ENCODE measurements around the gene ACSM4. TPM values are rescaled to one million over a fixed set of nuclear protein-coding genes. Genes with fewer than 3 reads are reported as not detected.
A peak's percentile ranks its signal among the peaks of the same experiment; 100 is the strongest.

ACSM4 gene
- total RNA-seq, 2 experiments from 2014 or later: not detected

- no TSS peak for BruUV-seq (replicated peaks)
- ChIA-PET CTCF (ENCODE audit: unreplicated experiment) (no interaction called here), POLR2A (no interaction called here)
- Histone ChIP-seq H3K9me3 (ENCODE audit: low read length) (no peaks in the 10 kb centered on the region), H3K4me2 (ENCODE audit: low read length) (no peak overlapping the region), H3K27ac (ENCODE audit: low read depth, low read length, poor library complexity, severe bottlenecking) (no peak overlapping the region), H4K20me1 (ENCODE audit: insufficient read depth, low read length) (no peaks in the 10 kb centered on the region), H3K36me3 (ENCODE audit: insufficient read depth, low read length) (no peaks in the 10 kb centered on the region), H3K79me2 (ENCODE audit: insufficient read depth, low read depth, low read length) (no peaks in the 10 kb centered on the region), H3K9me2 (ENCODE audit: insufficient read depth, low read length) (no peaks in the 10 kb centered on the region), H2AFZ (ENCODE audit: low read length) (no peak overlapping the region), H3K4me3 (ENCODE audit: low read depth, low read length, poor library complexity, severe bottlenecking) (no peak overlapping the region), H3K4me1 (ENCODE audit: insufficient read depth, low read length, poor library complexity, severe bottlenecking) (no peaks in the 10 kb centered on the region)
- no peak for DNase-seq (ENCODE audit: low spot score)
- TF ChIP-seq CTCF (conservative IDR thresholded peaks at IDR 0.05; ENCODE audit: low read length): no peak
- no peak for TF ChIP-seq EZH2phosphoT487 (IDR thresholded peaks at IDR 0.05; ENCODE audit: borderline replicate concordance, low read depth, low read length)
- intact Hi-C loops (cut with micrococcal nuclease; ENCODE audit: unreplicated experiment): no loop called here
Measured at GRCh38 chr12:7304456-7304855, 584 bp downstream of the ACSM4 start.

GRCh38 chr12:7310070-7310469 lies 6.2 kb downstream of the ACSM4 start:
- no peaks in the 10 kb centered on the region for H3K36me3 ChIP-seq (ENCODE audit: insufficient read depth, low read length)
- no peaks in the 10 kb centered on the region for H3K9me2 ChIP-seq (ENCODE audit: insufficient read depth, low read length)
- no TSS peak for BruUV-seq (replicated peaks)
- H3K9me3 ChIP-seq (ENCODE audit: low read length): no peaks in the 10 kb centered on the region
- ChIA-PET CTCF (ENCODE audit: unreplicated experiment) (no interaction called here), POLR2A (no interaction called here)
- no peak overlapping the region for H3K4me3 ChIP-seq (ENCODE audit: low read depth, low read length, poor library complexity, severe bottlenecking)
- TF ChIP-seq CTCF (conservative IDR thresholded peaks at IDR 0.05; ENCODE audit: low read length) (no peak), EZH2phosphoT487 (IDR thresholded peaks at IDR 0.05; ENCODE audit: borderline replicate concordance, low read depth, low read length) (no peak)
- no peaks in the 10 kb centered on the region for H4K20me1 ChIP-seq (ENCODE audit: insufficient read depth, low read length)
- intact Hi-C loops (cut with micrococcal nuclease; ENCODE audit: unreplicated experiment): no loop called here
- no peak overlapping the region for H3K4me2 ChIP-seq (ENCODE audit: low read length)
- no peaks in the 10 kb centered on the region for H3K4me1 ChIP-seq (ENCODE audit: insufficient read depth, low read length, poor library complexity, severe bottlenecking)
- no peak overlapping the region for H3K27ac ChIP-seq (ENCODE audit: low read depth, low read length, poor library complexity, severe bottlenecking)
- no peak for DNase-seq (ENCODE audit: low spot score)
- H3K79me2 ChIP-seq (ENCODE audit: insufficient read depth, low read depth, low read length): no peaks in the 10 kb centered on the region
- H2AFZ ChIP-seq (ENCODE audit: low read length): no peak overlapping the region

GRCh38 chr12:7319930-7320329 lies 16.1 kb downstream of the ACSM4 start:
- TF ChIP-seq CTCF (conservative IDR thresholded peaks at IDR 0.05; ENCODE audit: low read length) (peak; percentile 56), EZH2phosphoT487 (IDR thresholded peaks at IDR 0.05; ENCODE audit: borderline replicate concordance, low read depth, low read length) (no peak)
- BruUV-seq (replicated peaks): no TSS peak

More at GRCh38 chr12:7319930-7320329, 16.1 kb downstream of the ACSM4 start:
- no peaks in the 10 kb centered on the region for H3K36me3 ChIP-seq (ENCODE audit: insufficient read depth, low read length)
- ChIA-PET POLR2A (interaction anchor here (0.6 to 0.8 kb wide), 2 partner anchors 28 to 434 kb away, joined by 3 to 7 read pairs; no protein-coding TSS in a partner anchor), CTCF (ENCODE audit: unreplicated experiment) (no interaction called here)
- H3K9me3 ChIP-seq (ENCODE audit: low read length): no peaks in the 10 kb centered on the region
- peak; percentile 1 for DNase-seq (ENCODE audit: low spot score)
- H3K9me2 ChIP-seq (ENCODE audit: insufficient read depth, low read length): no peaks in the 10 kb centered on the region; the same call in 1 of the 2 replicates
- H3K4me2 ChIP-seq (ENCODE audit: low read length): no peak overlapping the region
- H3K27ac ChIP-seq (ENCODE audit: low read depth, low read length, poor library complexity, severe bottlenecking): no peak overlapping the region
- H3K4me1 ChIP-seq (ENCODE audit: insufficient read depth, low read length, poor library complexity, severe bottlenecking): no peaks in the 10 kb centered on the region
- H4K20me1 ChIP-seq (ENCODE audit: insufficient read depth, low read length): no peaks in the 10 kb centered on the region
- H3K4me3 ChIP-seq (ENCODE audit: low read depth, low read length, poor library complexity, severe bottlenecking): no peak overlapping the region
- no peak overlapping the region for H2AFZ ChIP-seq (ENCODE audit: low read length)
- intact Hi-C loops (cut with micrococcal nuclease; ENCODE audit: unreplicated experiment): no loop called here
- H3K79me2 ChIP-seq (ENCODE audit: insufficient read depth, low read depth, low read length): no peaks in the 10 kb centered on the region
